Osteoblast (primary cell): ENCODE measurements around the gene B3GALT6. TPM values are rescaled to one million over a fixed set of nuclear protein-coding genes. Genes with fewer than 3 reads are reported as not detected.

Experiments
- DNase-seq: peaks from one replicate; pipeline ENCODE4 v3.0.0; 2011; ENCODE audit warnings: low spot score, mixed read lengths; ENCODE audit not compliant: insufficient read length; ENCODE audit errors: missing footprints
- H2AFZ ChIP-seq: 2 replicates; pipeline ENCODE4 v1.6.0; 2011; ENCODE audit warnings: mild to moderate bottlenecking, low read length
- H3K27ac ChIP-seq: 2 replicates; pipeline ENCODE4 v1.5.1; 2011; ENCODE audit warnings: mild to moderate bottlenecking, low read depth, low read length, moderate library complexity
- H3K27me3 ChIP-seq: 2 replicates; pipeline ENCODE4 v1.6.0; 2012; ENCODE audit warnings: mild to moderate bottlenecking, control low read depth, inconsistent platforms, low read length, moderate library complexity; ENCODE audit not compliant: insufficient read depth
- H3K36me3 ChIP-seq: 2 replicates; pipeline ENCODE4 v1.5.1; 2011; ENCODE audit warnings: mild to moderate bottlenecking, low read length, control low read depth, moderate library complexity; ENCODE audit not compliant: insufficient read depth
- H3K4me1 ChIP-seq: 2 replicates; pipeline ENCODE4 v1.5.1; 2011; ENCODE audit warnings: mild to moderate bottlenecking, low read length, control low read depth, moderate library complexity; ENCODE audit not compliant: insufficient read depth
- H3K4me2 ChIP-seq: 2 replicates; pipeline ENCODE4 v1.6.0; 2011; ENCODE audit warnings: mild to moderate bottlenecking, low read length; ENCODE audit not compliant: insufficient read depth
- H3K4me3 ChIP-seq: fragments of 200-600 bp; sonication (generic); 3 replicates; pipeline ENCODE4 v1.5.1; 2012; ENCODE audit warnings: mild to moderate bottlenecking, low read length, inconsistent platforms; ENCODE audit not compliant: insufficient read depth
- H3K79me2 ChIP-seq: 2 replicates; pipeline ENCODE4 v1.6.0; 2012; ENCODE audit warnings: mild to moderate bottlenecking, low read length, control low read depth, inconsistent platforms; ENCODE audit not compliant: insufficient read depth
- H3K9me3 ChIP-seq: 2 replicates; pipeline ENCODE4 v1.5.1; 2011; ENCODE audit warnings: low read depth, low read length, control low read depth
- H4K20me1 ChIP-seq: 2 replicates; pipeline ENCODE4 v1.6.0; 2012; ENCODE audit warnings: mild to moderate bottlenecking, low read length, control low read depth; ENCODE audit not compliant: insufficient read depth
- CTCF ChIP-seq: IDR thresholded peaks from 2 replicates; pipeline ENCODE4 v1.5.1; 2011; ENCODE audit warnings: mild to moderate bottlenecking, low read depth, low read length, moderate library complexity; ENCODE audit errors: extremely low read depth
- total RNA-seq: library from RNA; depleted of rRNA; stranded (reverse); fragments of >200 nt; gene quantifications from 2 replicates; pipeline ENCODE4 v1.2.3, GENCODE V29; 2012

The B3GALT6 gene
- total RNA-seq, 1 donor: 29.7 TPM

- H3K27me3 ChIP-seq: peaks cover 25% of the 10 kb centered on the region
- H2AFZ ChIP-seq: no peak overlapping the region
- no peak for DNase-seq
- no peak for TF ChIP-seq CTCF
- H3K36me3 ChIP-seq: no peaks in the 10 kb centered on the region
- no peaks in the 10 kb centered on the region for H3K9me3 ChIP-seq
- H4K20me1 ChIP-seq: peaks cover 7% of the 10 kb centered on the region
- H3K79me2 ChIP-seq: no peaks in the 10 kb centered on the region
- H3K27ac ChIP-seq: no peak overlapping the region
- no peak overlapping the region for H3K4me3 ChIP-seq
- no peaks in the 10 kb centered on the region for H3K4me1 ChIP-seq
- no peak overlapping the region for H3K4me2 ChIP-seq
These were observed 7.2 kb downstream of the B3GALT6 start for GRCh38 chr1:1239227-1239613.

- Histone ChIP-seq H3K4me2 (no peak overlapping the region), H4K20me1 (peaks cover 7% of the 10 kb centered on the region), H3K27me3 (peaks cover 25% of the 10 kb centered on the region), H3K4me1 (no peaks in the 10 kb centered on the region), H3K36me3 (no peaks in the 10 kb centered on the region), H3K9me3 (no peaks in the 10 kb centered on the region), H3K4me3 (no peak overlapping the region), H2AFZ (no peak overlapping the region), H3K79me2 (no peaks in the 10 kb centered on the region), H3K27ac (no peak overlapping the region)
- peak; percentile 96 for DNase-seq
- TF ChIP-seq CTCF: no peak
These were observed 7.7 kb downstream of the B3GALT6 start for GRCh38 chr1:1239614-1240347.

GRCh38 chr1:1240348-1240732 is 8.3 kb downstream of the B3GALT6 start:
- Histone ChIP-seq H3K4me3 (no peak overlapping the region), H4K20me1 (peaks cover 5% of the 10 kb centered on the region), H3K4me2 (no peak overlapping the region), H3K9me3 (no peaks in the 10 kb centered on the region), H3K4me1 (no peaks in the 10 kb centered on the region), H3K27ac (no peak overlapping the region), H3K79me2 (no peaks in the 10 kb centered on the region), H3K36me3 (no peaks in the 10 kb centered on the region), H2AFZ (no peak overlapping the region), H3K27me3 (peaks cover 25% of the 10 kb centered on the region)
- TF ChIP-seq CTCF: no peak
- DNase-seq: peak; percentile 91

GRCh38 chr1:1240822-1241587 is 9.0 kb downstream of the B3GALT6 start:
- Histone ChIP-seq H3K4me2 (no peak overlapping the region), H4K20me1 (peaks cover 3% of the 10 kb centered on the region), H3K36me3 (no peaks in the 10 kb centered on the region), H3K27ac (no peak overlapping the region), H2AFZ (no peak overlapping the region), H3K27me3 (peaks cover 25% of the 10 kb centered on the region), H3K4me1 (no peaks in the 10 kb centered on the region), H3K9me3 (no peaks in the 10 kb centered on the region), H3K4me3 (no peak overlapping the region), H3K79me2 (no peaks in the 10 kb centered on the region)
- DNase-seq: peak; percentile 95
- TF ChIP-seq CTCF: no peak
